Fibroblast of pulmonary artery (primary cell): ENCODE results near the gene CD27.
A peak's percentile ranks its signal among the peaks of the same experiment; 100 is the strongest.
"Not testable (repeated sequence)": the region's sequence is repeated elsewhere in the genome, so short reads cannot be mapped to it uniquely, and the experiment has no call there.

Source experiments
- DNase-seq: peaks from one replicate; pipeline ENCODE4 v3.0.0-alpha.2; 2010; ENCODE audit warnings: low read depth
- H3K4me3 ChIP-seq: replicated peaks from 2 replicates; pipeline ENCODE4 v1.5.1; 2011; ENCODE audit warnings: low read depth, mild to moderate bottlenecking, control low read depth, low read length, moderate library complexity
- TF ChIP-seq, protein P1 (sequence below): IDR thresholded peaks from 2 replicates; pipeline ENCODE4 v1.5.1; 2011; ENCODE audit warnings: mild to moderate bottlenecking, control low read depth, low read length, inconsistent platforms; ENCODE audit errors: missing control alignments

Gene CD27

DNA sequence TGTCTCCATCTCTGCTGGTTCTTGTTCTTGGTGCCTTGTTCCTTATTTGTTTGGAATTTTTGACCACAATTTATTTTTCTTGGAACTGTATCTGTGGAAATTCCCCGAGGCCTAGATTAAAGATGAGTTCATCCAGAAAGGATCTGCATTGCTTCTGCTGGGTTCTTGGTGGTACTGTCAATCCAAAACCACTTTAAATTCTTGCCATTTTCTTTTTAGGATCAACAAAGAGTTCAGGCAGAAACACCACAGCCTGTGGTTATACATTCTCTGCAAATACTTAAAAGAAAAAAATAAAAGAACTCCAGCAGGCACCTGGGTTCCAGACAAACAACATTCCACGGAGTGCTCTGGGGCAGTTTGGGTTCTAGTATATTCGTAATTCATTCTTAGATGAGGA, 31.7 kb downstream of the CD27 start:
- DNase-seq, result peak; percentile 61
- TF ChIP-seq, protein P1, sequence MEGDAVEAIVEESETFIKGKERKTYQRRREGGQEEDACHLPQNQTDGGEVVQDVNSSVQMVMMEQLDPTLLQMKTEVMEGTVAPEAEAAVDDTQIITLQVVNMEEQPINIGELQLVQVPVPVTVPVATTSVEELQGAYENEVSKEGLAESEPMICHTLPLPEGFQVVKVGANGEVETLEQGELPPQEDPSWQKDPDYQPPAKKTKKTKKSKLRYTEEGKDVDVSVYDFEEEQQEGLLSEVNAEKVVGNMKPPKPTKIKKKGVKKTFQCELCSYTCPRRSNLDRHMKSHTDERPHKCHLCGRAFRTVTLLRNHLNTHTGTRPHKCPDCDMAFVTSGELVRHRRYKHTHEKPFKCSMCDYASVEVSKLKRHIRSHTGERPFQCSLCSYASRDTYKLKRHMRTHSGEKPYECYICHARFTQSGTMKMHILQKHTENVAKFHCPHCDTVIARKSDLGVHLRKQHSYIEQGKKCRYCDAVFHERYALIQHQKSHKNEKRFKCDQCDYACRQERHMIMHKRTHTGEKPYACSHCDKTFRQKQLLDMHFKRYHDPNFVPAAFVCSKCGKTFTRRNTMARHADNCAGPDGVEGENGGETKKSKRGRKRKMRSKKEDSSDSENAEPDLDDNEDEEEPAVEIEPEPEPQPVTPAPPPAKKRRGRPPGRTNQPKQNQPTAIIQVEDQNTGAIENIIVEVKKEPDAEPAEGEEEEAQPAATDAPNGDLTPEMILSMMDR, result no peak
- no peak overlapping the region for H3K4me3 ChIP-seq

GRCh38 chr12:6477601-6478377, 33.0 kb downstream of the CD27 start:
- DNase-seq, H3K4me3 ChIP-seq: not testable (repeated sequence)

DNA sequence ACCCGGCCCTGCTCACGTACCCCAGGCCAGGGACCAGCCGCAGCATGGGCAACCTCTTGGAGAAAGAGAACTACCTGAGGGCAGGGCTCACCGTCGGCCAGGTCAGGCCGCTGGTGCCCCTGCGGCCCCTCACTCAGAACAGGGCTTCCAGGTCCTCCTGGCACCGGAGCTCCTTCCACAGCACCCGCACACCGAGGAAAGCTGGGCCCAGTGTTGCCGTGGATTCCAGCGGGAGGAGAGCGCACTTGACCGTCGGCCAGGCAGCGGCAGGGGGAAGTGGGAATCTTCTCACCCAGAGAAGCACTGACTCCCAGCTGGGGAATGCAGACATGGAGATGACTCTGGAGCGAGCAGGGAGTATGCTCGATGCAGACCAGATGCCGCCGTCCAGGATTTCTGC, 33.7 kb downstream of the CD27 start:
- TF ChIP-seq, protein P1, result no peak
- H3K4me3 ChIP-seq, result no peak overlapping the region
- no peak for DNase-seq

DNA sequence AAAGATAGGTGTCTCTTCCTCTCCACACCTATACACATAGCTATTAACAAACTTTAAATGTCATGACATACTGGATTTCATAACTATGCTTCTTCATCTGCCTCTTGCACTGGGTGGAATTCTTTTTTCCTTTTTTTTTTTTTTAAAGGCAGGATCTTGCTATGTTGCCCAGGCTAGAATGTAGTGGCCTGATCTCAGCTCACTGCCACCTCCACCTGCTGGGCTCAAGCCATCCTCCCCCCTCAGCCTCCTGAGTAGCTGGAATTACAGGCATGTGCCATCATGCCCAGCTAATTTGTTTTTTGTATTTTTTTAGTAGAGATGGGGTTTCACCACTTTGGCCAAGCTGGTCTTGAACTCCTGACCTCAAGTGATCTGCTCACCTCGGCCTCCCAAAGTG, 43.5 kb downstream of the CD27 start:
- no peak for DNase-seq
- TF ChIP-seq, protein P1, result no peak
- no peak overlapping the region for H3K4me3 ChIP-seq

DNA sequence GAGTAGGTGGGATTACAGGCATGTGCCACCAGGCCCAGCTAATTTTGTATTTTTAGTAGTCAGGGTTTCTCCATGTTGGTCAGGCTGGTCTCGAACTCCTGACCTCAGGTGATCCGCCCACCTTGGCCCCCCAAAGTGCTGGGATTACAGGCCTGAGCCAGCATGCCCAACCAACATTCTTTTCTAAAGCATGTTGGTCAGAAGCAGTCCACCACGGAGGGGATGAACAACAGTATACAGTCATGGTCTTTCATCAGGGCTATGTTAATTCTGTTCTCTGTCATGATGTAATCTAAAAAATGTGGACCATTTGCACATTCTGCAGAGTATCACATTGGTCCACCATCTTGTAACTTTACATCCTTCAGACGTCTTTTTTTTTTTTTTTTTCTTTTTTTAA, 44.7 kb downstream of the CD27 start:
- DNase-seq, result no peak
- H3K4me3 ChIP-seq, result no peak overlapping the region
- TF ChIP-seq, protein P1, result no peak

DNA sequence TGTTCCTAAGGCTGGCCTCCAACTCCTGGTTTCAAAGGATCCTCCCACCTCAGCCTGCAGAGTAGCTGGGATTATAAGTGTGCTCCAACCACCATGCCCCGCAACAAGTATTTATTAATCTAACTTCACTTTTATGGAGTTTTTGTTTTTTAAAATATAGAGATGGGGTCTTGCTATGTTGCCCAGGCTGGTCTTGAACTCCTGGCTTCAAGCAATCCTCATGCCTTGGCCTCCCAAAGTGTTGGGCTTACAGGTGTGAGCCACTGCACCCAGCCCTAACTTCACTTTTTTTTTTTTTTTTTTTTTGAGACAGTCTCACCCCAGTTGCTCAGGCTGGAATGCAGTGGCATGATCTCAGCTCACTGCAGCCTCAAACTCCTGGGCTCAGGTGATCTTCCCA, 45.9 kb downstream of the CD27 start:
- DNase-seq, H3K4me3 ChIP-seq: not testable (repeated sequence)

- TF ChIP-seq, protein P1, result no peak
- peak within 1 kb of the TSS; percentile 81 for H3K4me3 ChIP-seq
- peak; percentile 95 for DNase-seq
Observed at GRCh38 chr12:6492838-6493496, 48.2 kb downstream of the CD27 start, which contains the start of gene MRPL51. Gene MRPL51, minus strand, starts transcription at chr12:6493262. Its CDS starts 126 bp downstream, at chr12:6493136.
